Mucosa of stomach (tissue), 1 donor: ENCODE measurements around the gene NKD2.
"Not testable (repeated sequence)": the region's sequence is repeated elsewhere in the genome, so short reads cannot be mapped to it uniquely, and the experiment has no call there.

ENCODE experiments used
- H3K27me3 ChIP-seq: one replicate; pipeline ENCODE4 v1.7.0; 2013; ENCODE audit warnings: mild to moderate bottlenecking, low read length; ENCODE audit not compliant: control insufficient read depth, insufficient read depth
- H3K36me3 ChIP-seq: one replicate; pipeline ENCODE4 v1.7.0; 2013; ENCODE audit warnings: low read length; ENCODE audit not compliant: control insufficient read depth, insufficient read depth
- H3K4me1 ChIP-seq: one replicate; pipeline ENCODE4 v1.7.0; 2013; ENCODE audit warnings: mild to moderate bottlenecking, low read length; ENCODE audit not compliant: control insufficient read depth, insufficient read depth
- H3K4me3 ChIP-seq: one replicate; pipeline ENCODE4 v1.7.0; 2013; ENCODE audit warnings: low read length
- H3K9ac ChIP-seq: one replicate; pipeline ENCODE4 v1.7.0; 2013; ENCODE audit warnings: mild to moderate bottlenecking, low read length, moderate library complexity
- H3K9me3 ChIP-seq: one replicate; pipeline ENCODE4 v1.7.0; 2013; ENCODE audit warnings: mild to moderate bottlenecking, low read length, moderate library complexity; ENCODE audit not compliant: control insufficient read depth
- donor health status: Pancreatic carcinoma.

Gene NKD2

GRCh38 chr5:1019001-1019905, 10.7 kb downstream of the NKD2 start:
- Histone ChIP-seq H3K27me3 (peaks cover 3% of the 10 kb centered on the region), H3K9ac (no peak overlapping the region), H3K36me3 (no peaks in the 10 kb centered on the region), H3K4me3 (no peak overlapping the region), H3K4me1 (no peaks in the 10 kb centered on the region), H3K9me3 (no peaks in the 10 kb centered on the region)

- H3K36me3 ChIP-seq = no peaks in the 10 kb centered on the region
- H3K9me3 ChIP-seq = no peaks in the 10 kb centered on the region
- no peak overlapping the region for H3K9ac ChIP-seq
- no peaks in the 10 kb centered on the region for H3K4me1 ChIP-seq
- peaks cover 1% of the 10 kb centered on the region for H3K27me3 ChIP-seq
- no peak overlapping the region for H3K4me3 ChIP-seq
Measured at GRCh38 chr5:1020452-1020961, 11.9 kb downstream of the NKD2 start.

- no peaks in the 10 kb centered on the region for H3K9me3 ChIP-seq
- no peak overlapping the region for H3K9ac ChIP-seq
- no peak overlapping the region for H3K4me3 ChIP-seq
- no peaks in the 10 kb centered on the region for H3K4me1 ChIP-seq
- H3K27me3 ChIP-seq = no peaks in the 10 kb centered on the region
- no peaks in the 10 kb centered on the region for H3K36me3 ChIP-seq
Measured at GRCh38 chr5:1021136-1021968, 12.8 kb downstream of the NKD2 start.

- H3K27me3 ChIP-seq, H3K9me3 ChIP-seq, H3K4me1 ChIP-seq, H3K4me3 ChIP-seq, H3K36me3 ChIP-seq, H3K9ac ChIP-seq: not testable (repeated sequence)
Measured at GRCh38 chr5:1021969-1022336, 13.4 kb downstream of the NKD2 start.

GRCh38 chr5:1026700-1027621, 18.4 kb downstream of the NKD2 start:
- H3K4me3 ChIP-seq = no peak overlapping the region
- no peaks in the 10 kb centered on the region for H3K27me3 ChIP-seq
- no peaks in the 10 kb centered on the region for H3K9me3 ChIP-seq
- no peak overlapping the region for H3K9ac ChIP-seq
- H3K36me3 ChIP-seq = no peaks in the 10 kb centered on the region
- no peaks in the 10 kb centered on the region for H3K4me1 ChIP-seq

GRCh38 chr5:1027631-1028441, 19.2 kb downstream of the NKD2 start:
- H3K9me3 ChIP-seq = no peaks in the 10 kb centered on the region
- H3K9ac ChIP-seq = no peak overlapping the region
- H3K27me3 ChIP-seq = no peaks in the 10 kb centered on the region
- H3K4me1 ChIP-seq = no peaks in the 10 kb centered on the region
- no peak overlapping the region for H3K4me3 ChIP-seq
- H3K36me3 ChIP-seq = no peaks in the 10 kb centered on the region

- no peaks in the 10 kb centered on the region for H3K4me1 ChIP-seq
- no peak overlapping the region for H3K9ac ChIP-seq
- no peaks in the 10 kb centered on the region for H3K27me3 ChIP-seq
- H3K36me3 ChIP-seq = no peaks in the 10 kb centered on the region
- no peaks in the 10 kb centered on the region for H3K9me3 ChIP-seq
- no peak overlapping the region for H3K4me3 ChIP-seq
Measured at GRCh38 chr5:1028481-1029281, 20.1 kb downstream of the NKD2 start.

- Histone ChIP-seq H3K4me1 (no peaks in the 10 kb centered on the region), H3K4me3 (no peak overlapping the region), H3K9ac (no peak overlapping the region), H3K36me3 (no peaks in the 10 kb centered on the region), H3K9me3 (no peaks in the 10 kb centered on the region), H3K27me3 (no peaks in the 10 kb centered on the region)
Measured at GRCh38 chr5:1029282-1029944, 20.8 kb downstream of the NKD2 start.

GRCh38 chr5:1029945-1030625, 21.5 kb downstream of the NKD2 start:
- no peaks in the 10 kb centered on the region for H3K4me1 ChIP-seq
- H3K4me3 ChIP-seq = no peak overlapping the region
- no peaks in the 10 kb centered on the region for H3K36me3 ChIP-seq
- H3K27me3 ChIP-seq = no peaks in the 10 kb centered on the region
- H3K9me3 ChIP-seq = no peaks in the 10 kb centered on the region
- H3K9ac ChIP-seq = no peak overlapping the region

GRCh38 chr5:1030801-1031271, 22.2 kb downstream of the NKD2 start:
- Histone ChIP-seq H3K27me3 (no peaks in the 10 kb centered on the region), H3K9ac (no peak overlapping the region), H3K36me3 (no peaks in the 10 kb centered on the region), H3K4me1 (no peaks in the 10 kb centered on the region), H3K9me3 (no peaks in the 10 kb centered on the region), H3K4me3 (no peak overlapping the region)
